Measurements from ENCODE around the gene BANP.
"Not testable (repeated sequence)": the region's sequence is repeated elsewhere in the genome, so short reads cannot be mapped to it uniquely, and the experiment has no call there.

BANP gene

DNA sequence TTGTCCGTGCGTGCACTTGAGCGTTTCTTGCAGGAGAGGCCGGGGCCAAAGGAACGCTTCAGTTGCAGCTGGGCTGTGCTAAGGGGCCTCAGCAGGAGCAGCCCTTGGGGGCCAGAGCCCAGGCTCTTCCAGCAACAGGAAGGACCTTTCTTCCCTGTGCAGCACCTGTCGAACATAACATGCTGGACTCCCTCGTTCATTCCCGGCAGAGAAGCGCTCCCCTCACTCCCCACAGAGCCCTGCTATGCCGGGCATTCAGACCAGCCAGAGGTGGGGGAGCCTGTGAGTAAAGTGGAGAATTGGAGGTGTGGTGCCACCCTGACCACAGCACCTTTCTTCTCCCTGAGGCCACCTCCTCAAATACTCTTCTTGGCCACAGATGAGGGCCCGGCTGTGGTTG, 94.1 kb downstream of the BANP start:
- in situ Hi-C loops (cut with MboI; ENCODE audit: low sequenced_read_pairs) = not testable (repeated sequence)

DNA sequence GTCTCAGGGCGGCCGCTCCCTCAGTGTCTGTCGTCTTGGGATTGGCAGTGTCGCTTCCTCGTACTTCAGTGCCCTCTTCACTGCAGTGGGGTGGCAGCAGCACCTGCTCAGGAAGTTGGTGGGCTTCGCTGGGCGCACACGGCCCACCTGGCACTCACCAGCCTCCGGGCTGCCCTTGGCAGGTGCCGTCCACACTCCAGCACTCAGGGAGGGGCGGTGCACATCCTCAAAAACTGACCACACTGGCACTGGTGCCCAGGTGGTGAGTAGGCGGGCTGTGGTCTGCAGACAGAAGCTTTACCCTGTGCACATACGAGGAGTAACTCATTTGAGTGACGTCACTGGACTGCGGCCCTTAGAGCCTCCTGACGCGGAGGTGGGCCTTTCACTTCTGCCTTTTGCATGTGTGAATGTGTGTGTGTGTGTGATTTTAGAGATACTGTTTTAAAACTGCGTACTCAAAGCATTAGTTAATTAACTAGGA, 94.6 kb downstream of the BANP start:
- in situ Hi-C loops (cut with MboI; ENCODE audit: low sequenced_read_pairs) = no loop called here

DNA sequence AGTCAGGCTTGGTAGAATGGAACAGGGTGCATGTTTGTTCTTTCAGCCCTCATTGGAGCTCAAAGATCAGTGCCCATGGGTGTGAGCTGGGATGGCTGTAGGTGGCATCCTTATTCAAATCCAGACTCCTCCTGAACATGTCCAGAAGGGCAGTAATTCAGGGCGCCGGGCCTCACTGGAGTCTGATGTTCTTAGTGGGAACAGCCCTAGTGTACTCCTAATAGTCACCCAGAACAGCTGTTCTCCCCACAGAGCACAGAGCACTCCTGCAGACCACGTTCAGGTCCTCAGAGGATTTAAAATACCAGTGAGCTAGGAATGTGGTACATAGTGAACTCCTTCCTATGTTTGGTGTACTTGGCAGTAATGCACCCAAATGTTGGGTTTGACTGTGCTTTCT, 96.2 kb downstream of the BANP start:
- in situ Hi-C loops (cut with MboI; ENCODE audit: low sequenced_read_pairs) = no loop called here

DNA sequence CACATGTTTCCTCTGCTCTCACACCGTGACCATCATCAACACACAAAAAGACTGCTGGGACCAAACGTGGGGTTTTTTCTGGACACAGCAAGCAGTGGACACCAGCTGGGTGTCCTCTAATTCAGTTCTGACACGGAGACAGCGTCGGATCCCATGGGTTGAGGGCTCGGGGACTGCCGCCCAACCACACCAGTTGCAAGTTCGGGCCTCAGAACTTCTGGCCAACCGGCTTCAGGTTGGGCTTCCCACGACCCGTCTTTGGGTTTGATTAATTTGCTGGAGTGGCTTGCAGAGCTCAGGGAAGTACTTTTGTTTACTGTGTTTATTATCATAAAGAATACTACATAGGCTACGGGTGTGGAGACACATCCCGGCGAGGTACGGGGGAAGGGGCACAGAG, 97.8 kb downstream of the BANP start:
- in situ Hi-C loops (cut with MboI; ENCODE audit: low sequenced_read_pairs) = no loop called here

DNA sequence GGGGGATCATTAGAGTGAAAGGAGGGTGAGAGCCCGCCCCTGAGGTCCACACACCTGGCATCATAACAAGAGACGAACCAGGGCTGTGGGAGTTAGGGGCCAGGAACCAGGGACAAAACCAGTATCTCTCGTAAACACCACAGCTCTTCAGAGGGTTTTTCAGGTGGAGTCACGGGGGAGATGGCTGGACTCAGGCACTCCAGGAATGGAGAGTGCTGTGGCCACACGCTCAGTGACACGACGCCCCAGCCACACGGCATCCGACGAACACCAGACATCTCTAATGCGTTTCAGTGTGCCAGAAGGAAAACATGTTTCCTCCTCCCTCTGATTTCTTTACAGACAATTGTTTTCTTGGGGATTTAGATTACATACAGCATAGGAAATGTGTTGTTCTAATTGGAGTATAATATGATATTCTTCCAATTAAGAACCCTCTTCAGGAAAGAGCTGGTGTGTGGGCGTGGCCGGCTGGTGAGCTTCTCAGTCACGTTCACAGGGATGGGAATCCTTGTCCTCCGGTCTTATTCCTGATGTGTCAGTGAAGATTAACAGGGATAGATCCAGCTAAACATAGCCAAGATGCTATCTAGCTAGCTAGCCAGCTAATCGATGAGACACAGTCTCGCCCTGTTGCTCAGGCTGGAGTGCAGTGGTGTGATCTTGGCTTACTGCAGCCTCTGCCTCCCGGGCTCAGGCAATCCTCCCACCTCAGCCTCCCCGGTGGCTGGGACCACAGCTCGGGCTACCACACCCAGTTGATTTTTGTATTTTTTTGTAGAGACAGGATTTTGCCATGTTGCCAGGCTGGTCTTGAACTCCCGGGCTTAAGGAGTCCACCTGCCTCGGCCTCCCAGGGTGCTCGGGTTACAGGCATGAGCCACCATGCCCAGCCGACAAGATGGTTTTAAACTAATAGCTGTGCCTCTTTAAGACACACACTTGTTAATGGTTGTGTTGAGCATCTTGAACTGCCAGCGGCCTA, 98.6 kb downstream of the BANP start:
- in situ Hi-C loops (cut with MboI; ENCODE audit: low sequenced_read_pairs) = no loop called here

DNA sequence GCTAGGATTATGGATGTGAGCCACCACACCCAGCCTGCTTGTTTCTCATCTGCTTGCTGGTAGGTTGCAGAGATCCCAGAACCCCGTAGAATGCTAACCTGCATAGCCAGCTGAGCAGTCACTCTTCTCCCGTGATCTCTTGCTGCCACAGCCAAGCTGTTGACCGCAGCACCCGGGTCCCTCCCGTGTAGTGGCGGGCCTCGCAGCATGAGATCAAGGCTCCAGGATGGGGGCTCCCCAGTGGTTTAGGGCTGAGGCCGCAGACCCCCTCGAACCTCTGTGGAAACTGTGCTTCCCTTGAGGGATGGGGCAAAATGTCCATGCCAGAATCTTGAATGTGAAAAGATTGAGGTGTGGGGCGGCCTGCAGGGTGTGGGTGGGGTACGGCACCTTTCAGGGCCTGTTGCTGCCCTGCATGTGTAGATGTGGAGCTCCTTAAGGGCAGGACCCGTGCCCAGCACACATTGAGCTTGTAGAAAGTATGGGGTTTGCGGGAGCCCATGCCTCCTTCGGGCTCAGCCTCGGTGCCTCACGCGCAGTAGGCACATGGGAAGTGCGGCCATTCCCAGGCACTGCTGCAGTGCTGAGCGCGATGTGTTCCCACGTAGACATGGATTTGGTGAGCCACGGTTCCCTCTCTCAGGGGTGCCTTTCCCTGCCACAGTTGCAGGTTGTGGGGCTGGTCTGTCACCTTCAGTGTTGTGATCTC, 99.9 kb downstream of the BANP start:
- in situ Hi-C loops (cut with MboI; ENCODE audit: low sequenced_read_pairs) = no loop called here

DNA sequence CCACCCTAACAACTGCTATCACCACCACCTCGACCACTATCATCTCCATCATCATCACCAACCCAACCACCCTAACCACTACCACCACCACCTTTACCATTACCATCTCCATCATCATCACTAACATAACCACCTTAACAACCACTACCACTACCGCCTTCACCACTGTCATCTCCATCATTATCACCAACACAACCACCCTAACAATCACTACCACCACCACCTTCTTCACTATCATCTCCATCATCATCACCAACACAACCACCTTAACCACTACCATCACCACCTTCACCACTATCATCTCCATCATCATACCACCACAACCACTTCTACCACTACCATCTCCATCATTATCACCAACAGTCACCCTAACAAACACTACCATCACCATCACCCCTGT, 101.4 kb downstream of the BANP start:
- in situ Hi-C loops (cut with MboI; ENCODE audit: low sequenced_read_pairs) = no loop called here

DNA sequence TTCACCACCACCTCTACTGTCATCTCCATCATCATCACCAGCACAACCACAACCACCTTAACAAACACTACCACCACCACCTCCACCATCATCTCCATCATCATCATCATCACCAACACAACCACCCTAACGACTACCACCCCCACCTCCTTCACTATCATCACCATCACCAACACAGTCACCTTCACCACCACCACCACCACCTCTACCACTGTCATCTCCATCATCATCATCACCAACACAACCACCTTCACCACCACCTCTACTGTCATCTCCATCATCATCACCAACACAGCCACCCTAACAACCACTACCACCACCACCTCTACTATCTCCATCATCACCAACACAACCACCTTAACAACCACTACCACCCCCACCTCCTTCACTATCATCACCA, 102.2 kb downstream of the BANP start:
- in situ Hi-C loops (cut with MboI; ENCODE audit: low sequenced_read_pairs) = not testable (repeated sequence)

DNA sequence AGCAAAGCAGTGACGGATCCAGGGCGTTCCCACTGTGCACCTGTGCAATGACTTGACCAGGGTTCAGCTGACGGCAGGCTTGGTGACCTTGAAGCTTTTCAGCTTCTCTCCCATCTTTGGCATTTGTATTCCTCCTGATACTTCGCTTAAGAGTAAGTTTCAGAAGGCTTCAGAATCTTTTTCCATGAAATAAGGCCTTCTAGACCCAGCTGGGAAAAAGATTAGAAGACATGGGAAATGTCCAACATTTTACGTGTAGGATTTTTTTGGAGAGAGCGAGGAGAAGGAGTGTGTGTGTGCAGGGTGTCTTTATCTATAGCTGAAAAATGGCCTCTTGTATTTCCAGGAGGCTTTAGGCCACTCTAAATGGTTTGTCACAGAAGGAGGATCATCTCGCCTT, 104.1 kb downstream of the BANP start:
- in situ Hi-C loops (cut with MboI; ENCODE audit: low sequenced_read_pairs) = no loop called here

DNA sequence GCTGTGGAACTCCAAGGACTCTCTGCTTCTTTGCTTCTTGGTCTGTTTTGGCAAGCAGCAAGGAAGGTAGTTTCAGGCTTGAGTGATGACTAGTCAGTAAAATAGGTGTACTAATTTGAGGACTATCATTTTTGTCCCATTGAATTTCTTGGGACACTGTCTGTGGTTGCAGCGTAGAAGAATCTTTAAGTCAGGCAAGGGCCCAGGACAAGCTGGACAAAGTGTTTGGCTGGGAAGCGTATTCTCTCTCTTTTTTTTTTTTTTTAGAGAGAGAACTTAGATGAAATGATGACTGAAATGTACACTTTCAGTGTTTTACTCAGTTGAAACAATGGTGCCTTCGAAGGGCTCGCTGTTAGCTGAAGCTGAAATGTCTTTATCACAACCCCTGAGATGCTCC, 105.0 kb downstream of the BANP start:
- in situ Hi-C loops (cut with MboI; ENCODE audit: low sequenced_read_pairs) = no loop called here

DNA sequence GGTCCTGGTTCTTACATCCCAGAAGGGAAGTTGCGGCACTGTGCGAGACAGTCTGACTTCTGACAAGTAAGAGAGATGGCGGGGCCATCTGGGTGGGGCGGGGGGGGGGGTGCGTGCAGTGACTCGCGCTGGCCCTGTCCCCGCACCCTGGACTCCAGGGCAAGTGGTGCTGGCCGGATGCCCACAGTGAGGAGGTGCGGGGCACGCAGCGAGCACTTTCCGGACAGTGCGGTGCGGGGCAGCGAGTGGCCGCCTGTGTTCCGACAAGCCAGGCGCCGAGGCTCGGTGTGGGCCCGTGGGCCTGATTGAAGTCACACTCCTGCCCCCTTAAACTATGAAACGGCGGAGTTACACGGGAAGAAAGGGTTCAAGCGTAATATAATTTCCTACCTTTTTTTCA, 106.4 kb downstream of the BANP start:
- in situ Hi-C loops (cut with MboI; ENCODE audit: low sequenced_read_pairs) = no loop called here

DNA sequence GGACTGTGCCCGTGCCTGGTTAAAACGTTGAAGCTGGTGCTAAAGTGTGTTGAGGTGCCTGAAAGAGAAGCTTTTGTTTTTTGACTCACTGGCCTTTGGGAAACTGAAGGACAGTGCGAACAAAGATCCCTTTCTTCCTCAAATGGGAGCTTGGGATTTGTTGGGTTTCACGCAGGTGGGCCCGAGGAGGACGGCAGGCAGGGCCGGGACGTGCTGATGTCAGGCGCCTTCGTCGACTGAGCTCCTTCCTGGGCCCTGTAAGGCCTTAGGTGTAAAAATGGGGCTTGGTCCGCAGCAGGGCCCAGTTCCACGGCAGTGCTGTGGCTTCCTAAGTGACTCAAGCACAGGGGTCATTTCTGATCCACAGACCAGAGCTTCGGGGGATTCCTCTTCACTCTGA, 106.9 kb downstream of the BANP start:
- in situ Hi-C loops (cut with MboI; ENCODE audit: low sequenced_read_pairs) = no loop called here

DNA sequence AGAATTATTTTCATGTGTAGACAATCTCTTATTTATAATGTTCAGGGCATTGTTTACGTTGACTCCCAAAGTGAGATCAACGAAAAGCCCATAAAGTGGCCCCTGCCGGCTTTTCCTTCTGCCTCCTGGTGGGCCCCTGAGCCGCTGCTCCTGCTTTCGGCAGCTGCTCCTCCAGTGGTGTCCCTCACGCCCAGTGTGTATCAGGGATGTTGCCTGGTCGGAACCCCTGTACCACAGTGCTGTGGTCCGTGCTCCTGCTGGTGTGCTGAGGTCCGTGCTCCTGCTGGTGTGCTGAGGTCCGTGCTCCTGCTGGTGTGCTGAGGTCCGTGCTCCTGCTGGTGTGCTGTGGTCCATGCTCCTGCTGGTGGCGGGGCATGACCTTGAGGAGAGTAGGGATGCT, 107.6 kb downstream of the BANP start:
- in situ Hi-C loops (cut with MboI; ENCODE audit: low sequenced_read_pairs) = no loop called here

DNA sequence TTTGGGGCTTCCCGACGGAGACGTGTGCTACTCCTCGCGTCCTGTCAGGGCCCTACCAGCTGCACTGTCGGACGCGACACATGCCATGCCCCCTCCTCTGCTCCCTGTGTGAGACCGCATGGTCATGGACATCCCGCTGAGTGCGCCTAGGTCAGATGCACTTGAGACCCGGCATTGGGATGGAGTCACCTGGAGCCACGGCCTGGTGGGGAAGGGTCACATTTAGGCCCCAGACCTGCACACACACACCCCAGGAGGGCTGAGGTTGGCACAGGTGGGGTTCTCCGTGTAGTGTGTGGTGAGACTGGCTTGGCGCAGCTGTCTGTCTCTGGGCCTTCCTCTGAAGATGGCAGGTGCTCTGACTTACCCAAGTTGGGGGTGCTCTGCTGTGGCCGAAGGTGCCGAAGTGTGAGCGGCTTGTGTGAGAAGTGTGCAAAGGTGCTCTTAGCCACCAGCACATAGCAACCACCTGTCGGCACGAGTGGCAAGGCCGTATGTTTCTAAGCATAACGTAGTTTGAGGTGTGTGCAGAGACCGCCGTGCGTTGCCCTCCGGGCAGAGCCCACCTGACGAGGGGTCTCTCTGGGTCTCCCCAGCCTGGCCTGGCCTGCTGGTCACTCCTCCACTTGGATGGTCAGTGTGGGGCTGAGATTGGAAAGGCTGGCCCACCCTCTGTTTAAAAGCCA, 108.6 kb downstream of the BANP start:
- in situ Hi-C loops (cut with MboI; ENCODE audit: low sequenced_read_pairs) = no loop called here

DNA sequence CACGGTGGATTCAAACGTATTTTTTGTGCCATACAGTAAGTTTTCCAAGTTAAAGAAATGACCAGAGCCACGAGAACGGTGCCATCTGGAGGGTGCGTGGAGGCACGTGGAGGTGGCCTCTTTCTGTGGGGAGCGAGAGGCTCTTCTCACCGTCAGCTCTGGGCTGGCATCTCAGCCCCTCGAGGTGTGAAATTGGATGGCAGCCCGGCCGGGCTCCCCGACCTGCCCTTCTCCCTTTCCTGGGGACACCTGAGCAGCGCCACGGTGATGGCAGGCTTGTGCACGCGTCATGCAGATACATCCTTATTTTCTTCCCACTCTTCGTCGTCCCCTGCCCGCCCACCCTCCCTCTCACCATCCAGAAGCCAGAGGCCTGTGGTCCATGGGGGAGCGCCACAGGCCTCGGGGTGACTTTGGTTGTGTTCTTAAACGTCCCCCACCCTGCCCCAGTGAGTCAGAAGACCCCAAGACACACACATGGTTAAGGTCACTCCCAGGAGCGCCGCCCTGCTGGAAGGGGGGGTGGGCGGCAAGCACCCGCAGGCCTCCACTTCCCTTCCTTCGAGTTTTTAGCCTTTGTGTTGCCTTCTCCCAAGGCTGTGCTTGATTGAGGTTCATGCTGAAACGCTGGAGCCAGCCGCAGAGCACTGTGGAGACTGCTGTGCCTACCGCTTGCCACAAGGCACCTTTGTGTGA, 109.4 kb downstream of the BANP start:
- in situ Hi-C loops (cut with MboI; ENCODE audit: low sequenced_read_pairs) = no loop called here

DNA sequence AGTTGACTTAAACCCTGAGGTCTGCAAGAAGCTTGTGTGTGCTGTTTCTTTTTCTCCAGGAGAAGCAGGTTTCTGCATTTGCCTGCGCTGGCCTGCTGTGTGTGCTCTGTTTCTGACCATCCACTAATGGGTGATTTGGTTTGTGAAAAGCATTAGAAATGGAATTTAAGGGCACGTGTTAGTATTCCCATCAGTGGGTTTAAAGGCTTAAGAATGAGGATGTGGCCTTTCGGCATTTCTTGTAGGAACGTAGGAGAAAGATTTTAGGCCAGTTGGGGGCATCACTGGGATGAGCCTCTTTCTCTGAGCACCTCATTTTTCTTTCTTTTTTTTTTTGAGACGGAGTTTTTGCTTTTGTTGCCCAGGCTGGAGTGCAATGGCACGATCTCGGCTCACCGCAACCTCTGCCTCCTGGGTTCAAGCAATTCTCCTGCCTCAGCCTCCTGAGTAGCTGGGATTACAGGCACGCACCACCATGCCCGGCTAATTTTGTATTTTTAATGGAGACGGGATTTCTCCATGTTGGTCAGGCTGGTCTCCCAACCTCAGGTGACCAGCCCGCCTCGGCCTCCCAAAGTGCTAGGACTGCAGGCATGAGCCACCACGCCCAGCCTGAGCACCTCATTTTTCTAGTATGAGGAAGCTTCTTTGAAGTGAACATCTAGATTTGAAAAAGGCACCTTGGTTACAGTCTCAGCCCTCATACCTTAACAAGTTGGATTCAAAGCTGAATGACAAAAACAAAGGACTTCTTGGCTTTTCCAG, 110.3 kb downstream of the BANP start:
- in situ Hi-C loops (cut with MboI; ENCODE audit: low sequenced_read_pairs) = no loop called here

DNA sequence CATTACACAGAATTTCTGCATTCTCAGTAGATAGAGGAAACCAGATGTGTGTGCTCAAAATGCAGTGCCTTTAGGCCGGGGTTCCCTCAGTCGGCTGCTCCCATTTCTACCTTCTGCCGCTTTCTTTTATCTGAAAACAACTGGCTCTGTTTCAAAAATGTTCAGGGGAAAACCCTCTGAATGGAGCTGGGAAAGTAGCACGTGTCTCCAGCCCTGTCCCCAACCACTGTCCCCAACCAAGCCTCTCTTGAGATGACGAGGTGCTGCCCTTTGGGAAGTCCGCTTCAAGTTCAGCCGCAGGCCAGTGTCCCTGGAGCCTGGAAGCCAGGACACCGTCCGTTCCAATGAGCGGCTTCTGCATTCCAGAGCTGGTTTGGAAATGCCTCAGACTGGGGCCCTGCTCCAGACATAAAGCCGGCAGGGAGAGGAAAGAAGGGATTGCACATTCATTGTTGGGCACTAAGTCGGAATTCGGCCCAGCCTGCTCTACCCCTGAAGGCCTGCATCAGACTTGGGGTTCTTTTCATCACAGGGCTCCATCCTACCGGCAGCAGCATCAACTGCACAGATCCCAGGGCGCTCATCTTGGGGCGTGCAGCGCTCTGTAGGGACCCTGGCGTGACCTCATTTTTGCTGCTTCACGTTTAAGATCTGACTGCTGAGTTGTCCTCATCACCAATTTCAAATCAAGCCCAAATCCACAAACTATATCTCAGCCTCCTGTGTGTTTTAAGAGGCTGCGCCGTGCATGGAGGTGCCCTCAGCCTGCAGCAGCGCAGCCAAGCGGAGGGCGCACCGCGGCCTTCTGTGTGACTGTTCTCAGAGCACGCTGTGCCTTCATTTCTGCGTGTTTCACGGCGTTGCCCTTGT, 111.3 kb downstream of the BANP start:
- in situ Hi-C loops (cut with MboI; ENCODE audit: low sequenced_read_pairs) = no loop called here

DNA sequence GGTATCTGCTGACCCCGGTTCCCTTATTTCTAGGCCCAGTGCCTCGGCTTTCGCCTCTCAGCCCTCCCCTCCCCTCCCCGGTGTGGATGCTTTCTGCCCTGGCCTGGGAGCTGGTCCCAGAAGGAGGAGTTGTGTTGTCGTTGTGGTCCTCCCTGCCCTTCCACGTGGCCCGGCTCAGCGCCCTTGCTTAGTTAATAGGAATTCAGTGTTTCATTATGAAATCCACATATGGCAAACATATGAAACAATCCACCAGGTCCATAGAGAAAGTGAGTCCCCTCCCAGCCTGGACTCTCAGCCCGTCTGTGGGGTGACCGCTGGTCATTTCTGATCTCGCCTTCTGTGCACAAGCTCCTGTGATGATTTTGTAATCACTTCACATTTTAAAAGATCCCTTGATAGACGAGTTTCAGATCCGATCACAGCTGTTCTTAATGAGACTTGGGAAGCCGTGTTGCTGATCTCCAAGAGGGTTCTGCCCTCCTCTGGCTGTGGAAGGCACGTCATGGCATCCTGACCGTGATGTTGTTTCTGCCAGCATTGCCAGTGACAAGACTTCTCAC, 112.1 kb downstream of the BANP start:
- in situ Hi-C loops (cut with MboI; ENCODE audit: low sequenced_read_pairs) = no loop called here

All from HL-60/S4 treated with phorbol 12-myristate 13-acetate at 8.2 ng/mL for 4 days and 3 days (cell line).